ENCODE measurements around the gene RSPO3. TPM values are rescaled to one million over a fixed set of nuclear protein-coding genes. Genes with fewer than 3 reads are reported as not detected.

RSPO3 gene
- total RNA-seq, 1 donor from 2014 or later: 3.4 TPM

DNA sequence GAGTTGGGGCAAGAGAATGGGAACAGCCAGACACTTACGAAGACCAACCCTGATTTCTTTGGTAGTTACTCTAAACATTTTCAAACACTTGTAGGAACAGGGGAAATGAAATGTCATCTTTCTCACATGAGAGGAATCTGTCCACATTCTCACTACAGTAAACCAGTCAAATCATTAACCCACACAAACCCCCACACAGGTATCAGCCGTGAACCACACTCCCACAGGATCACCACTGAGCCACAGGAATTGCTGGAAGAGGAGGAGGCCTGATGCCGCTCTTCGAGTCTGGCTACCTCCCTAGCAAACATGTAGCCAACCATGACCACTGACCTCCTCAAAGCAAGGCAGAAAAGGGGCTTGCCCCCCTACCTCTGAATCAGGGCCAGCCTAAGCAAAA is 6.9 kb upstream of the RSPO3 start:
- DNase-seq (ENCODE audit: low spot score): no peak

DNA sequence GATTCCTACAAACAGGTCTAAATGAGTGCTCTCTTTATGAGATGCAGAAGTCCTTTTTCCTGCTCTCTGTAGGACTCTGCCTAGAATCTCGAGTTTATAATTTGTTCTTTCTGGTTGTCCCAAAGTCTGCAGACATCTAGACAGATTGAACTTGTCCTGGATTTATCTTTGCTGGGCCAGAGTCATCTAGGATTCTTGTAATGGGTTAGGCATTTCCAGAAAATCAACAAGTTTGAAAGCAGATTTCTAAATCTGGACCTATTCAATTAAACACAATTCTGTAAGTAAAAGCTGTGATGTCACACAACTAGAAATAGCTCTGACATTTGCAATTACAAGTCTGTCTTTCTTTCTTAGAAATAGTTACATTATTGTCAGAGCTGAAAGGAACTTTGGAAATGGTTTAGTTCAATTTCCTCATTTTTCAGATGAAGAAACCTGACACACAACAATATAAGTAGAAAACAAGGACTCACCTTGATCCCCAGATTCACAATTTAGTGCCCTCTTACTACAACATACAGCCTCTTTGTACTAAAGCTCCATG is 4.2 kb upstream of the RSPO3 start:
- no peak for DNase-seq (ENCODE audit: low spot score)

- no peak for DNase-seq (ENCODE audit: low spot score)
Measured at GRCh38 chr6:127115084-127115655, 3.3 kb upstream of the RSPO3 start.

DNA sequence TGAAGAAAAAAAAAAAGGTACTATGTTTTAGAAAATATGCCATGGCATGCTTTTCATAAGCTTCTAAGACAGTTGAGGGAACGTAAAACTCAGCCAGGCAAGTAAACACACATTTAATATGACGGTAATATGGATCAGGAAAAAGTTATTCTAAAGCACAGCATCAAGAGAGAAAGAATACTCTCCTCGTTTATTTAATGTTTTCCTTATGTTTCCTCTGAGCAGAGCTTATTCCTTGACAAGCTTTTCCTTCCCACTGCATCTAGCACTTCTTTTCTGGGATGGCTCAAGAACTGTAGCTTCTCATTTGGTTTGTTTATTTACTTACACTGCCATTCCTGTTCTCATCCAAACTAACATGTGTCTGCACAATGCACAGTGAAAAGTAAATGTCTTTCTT is 2.7 kb upstream of the RSPO3 start:
- DNase-seq (ENCODE audit: low spot score): no peak

GRCh38 chr6:127117979-127118297 is 533 bp upstream of the RSPO3 start:
- DNase-seq (ENCODE audit: low spot score): no peak

DNA sequence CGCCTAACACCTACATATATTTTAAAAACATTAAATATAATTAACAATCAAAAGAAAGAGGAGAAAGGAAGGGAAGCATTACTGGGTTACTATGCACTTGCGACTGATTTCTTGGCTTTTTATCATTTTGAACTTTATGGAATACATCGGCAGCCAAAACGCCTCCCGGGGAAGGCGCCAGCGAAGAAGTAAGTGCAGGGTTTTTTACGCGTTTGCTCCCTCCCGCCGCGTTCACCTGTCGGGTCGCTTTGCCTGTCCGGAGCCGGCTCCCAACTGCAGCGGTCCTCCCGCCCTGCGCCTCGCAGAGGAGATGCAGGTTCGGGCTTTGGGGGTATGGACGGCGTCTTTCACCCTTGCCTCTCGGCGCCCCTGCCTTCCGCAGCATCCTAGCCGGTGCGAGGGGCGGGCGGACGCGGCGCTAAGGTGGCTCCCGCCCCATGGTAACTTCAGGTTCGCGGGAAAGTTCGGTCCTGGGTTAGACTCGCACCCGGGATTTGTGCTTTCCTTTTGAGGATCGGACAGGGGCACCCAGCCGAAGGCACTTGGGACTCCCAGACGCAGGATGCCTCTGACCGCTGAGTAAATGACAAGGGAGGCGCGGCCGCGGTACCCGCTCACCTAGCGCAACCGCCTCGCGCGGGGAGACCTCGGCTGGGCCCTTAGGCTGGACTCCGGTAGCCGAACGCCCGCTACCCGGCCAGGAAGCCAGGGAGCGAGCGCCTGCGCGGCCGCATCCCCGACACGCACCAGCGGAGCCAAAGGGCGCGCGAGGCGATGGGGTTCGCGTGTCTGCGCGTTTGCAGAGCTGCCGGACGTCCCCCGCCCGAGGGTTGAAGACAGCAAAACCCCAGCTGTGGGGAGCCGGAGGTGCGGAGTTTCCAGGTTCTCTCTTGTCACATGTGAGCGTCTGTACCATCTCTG is 891 bp downstream of the RSPO3 start:
- DNase-seq (ENCODE audit: low spot score): no peak

DNA sequence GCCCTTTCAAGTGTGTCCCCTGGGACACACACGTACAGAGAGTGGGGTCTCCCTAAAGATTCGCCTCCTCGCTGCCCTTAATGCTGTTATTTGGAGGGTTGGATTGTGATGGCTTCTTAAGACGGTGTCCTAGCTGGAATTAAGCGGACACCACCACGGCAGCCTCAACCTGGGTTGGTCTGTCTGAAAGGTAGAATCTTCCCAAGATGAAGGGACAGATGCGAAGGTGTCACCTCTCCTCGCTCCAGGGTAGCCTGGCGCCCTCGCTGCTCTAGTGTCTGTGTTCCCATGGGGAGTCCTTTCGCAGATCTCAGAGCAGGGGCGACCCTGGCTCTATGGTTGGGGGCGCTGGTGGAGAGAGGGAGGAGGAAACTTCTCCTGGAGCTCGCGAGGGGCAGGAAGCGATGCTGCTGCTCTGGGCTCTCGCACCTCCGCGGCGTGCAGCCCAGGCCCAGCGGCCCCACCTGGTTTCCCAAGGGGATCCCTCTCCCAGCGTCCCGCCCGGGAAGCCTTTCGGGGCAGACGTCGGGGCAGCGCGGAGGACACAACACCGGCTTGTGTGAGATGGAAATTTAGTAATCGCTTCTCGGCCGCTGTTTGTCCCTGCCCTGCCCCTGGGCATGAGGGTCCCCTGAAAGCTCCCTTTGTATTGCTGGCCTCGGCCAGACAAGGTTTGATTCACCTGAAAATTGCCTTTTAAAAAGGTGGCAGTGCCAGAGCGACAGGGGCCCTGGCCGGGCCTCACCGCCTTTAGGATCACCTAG is 1.7 kb downstream of the RSPO3 start:
- DNase-seq (ENCODE audit: low spot score): no peak

GRCh38 chr6:127120787-127121636 is 2.5 kb downstream of the RSPO3 start:
- peak; percentile 47 for DNase-seq (ENCODE audit: low spot score)

DNA sequence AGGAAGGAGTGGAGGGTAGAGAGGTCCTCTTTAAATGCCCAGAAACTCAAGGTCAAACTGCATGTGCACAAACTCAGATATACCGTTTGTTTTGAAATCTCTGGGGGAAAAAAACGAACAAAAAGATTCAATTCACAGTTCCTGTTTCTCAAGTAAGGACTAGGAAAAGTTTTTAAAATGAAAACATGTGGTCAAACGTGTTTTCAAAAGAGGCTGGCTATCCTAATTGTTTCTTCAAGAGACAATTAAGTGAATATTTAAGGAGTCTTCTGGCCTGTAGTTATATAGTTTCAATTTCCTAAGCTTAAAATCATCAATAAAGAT is 3.1 kb downstream of the RSPO3 start:
- DNase-seq (ENCODE audit: low spot score): no peak

DNA sequence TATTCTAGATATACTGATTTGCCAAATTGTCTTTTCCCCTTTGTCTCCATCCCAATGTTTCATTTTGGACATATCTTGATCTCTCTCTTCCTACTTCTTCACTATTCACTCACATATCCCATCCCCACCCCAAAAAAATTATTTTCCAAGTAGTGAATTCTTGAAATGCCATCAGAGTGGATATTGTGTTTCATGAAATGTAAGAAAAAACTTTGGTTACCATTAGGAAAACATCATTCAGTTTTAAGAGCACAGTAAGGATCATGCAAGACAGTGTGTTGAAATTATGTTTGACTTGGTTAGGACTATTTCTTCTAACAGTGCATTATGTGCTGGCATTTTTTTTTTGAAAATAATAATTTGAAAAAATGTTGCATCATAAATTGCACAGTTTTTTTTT is 5.7 kb downstream of the RSPO3 start:
- DNase-seq (ENCODE audit: low spot score): no peak

DNA sequence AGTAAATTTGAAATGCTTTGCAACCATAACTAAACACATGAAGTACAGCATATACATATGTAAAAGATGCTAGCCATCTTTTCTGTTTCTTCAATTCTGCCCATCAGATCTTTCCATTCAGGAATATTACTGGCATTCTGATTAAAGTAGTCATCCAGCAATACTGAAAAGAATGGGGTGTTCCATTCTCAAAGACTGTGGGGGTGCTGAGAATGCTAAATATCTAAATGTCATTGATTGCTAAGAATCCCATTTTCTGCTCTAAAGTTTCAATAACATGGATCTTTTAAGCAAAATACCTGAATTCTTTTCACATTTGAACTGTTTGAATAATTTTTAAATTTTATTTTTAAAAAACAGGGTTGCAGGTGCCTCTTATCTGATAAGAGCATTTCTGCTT is 6.2 kb downstream of the RSPO3 start:
- no peak for DNase-seq (ENCODE audit: low spot score)

- no peak for DNase-seq (ENCODE audit: low spot score)
Measured at GRCh38 chr6:127128066-127128465, 9.6 kb downstream of the RSPO3 start.

GRCh38 chr6:127129251-127129650 is 10.8 kb downstream of the RSPO3 start:
- no peak for DNase-seq (ENCODE audit: low spot score)

GRCh38 chr6:127131275-127131674 is 12.8 kb downstream of the RSPO3 start:
- no peak for DNase-seq (ENCODE audit: low spot score)

DNA sequence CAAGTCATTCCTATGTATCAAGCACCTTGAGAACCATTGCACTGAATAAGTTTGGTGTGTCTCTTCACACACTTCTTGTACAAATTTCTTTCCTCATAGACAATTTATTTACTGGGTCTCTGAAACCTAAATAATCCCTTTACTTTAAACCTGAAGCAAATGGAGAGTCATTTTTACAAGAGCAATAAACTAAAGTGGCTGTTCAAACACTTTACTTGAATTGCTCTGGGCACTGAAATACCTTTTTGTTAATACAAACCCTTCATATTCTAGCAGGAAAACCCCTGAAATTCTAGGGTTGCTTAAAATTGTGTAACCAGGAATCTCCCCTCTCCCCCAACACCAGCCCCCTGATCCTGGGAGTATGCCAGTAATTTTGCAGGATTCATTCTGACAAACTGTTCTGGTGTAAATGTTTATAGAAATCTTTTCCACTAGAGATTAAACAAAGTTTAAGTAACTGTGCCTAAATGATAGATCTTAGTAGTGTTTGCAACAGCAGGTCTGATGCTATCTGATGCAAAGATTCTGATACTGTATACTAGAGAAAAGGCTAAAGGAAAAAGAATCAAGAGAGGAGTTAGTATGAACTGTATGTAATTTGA is 13.4 kb downstream of the RSPO3 start:
- no peak for DNase-seq (ENCODE audit: low spot score)

GRCh38 chr6:127134136-127134535 is 15.7 kb downstream of the RSPO3 start:
- no peak for DNase-seq (ENCODE audit: low spot score)

DNA sequence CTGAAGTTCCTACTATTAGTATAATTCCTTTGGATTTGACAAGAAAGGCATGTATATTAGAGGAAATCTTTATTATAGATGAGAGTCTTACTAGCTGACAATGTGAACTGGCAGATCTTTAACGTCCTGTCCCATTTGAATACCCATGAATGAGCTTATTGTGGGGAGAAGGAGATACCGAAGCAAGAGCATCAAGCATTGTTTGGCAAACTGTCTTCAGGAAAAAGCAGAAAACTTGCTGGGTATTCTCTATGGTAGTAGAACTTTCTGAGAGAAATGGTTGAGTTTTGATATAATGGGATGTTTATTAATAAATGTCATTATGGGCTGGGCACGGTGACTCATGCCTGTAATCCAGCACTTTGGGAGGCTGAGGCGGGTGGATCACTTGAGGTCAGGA is 18.3 kb downstream of the RSPO3 start:
- no peak for DNase-seq (ENCODE audit: low spot score)

- no peak for DNase-seq (ENCODE audit: low spot score)
Measured at GRCh38 chr6:127146932-127147331, 28.5 kb downstream of the RSPO3 start.

DNA sequence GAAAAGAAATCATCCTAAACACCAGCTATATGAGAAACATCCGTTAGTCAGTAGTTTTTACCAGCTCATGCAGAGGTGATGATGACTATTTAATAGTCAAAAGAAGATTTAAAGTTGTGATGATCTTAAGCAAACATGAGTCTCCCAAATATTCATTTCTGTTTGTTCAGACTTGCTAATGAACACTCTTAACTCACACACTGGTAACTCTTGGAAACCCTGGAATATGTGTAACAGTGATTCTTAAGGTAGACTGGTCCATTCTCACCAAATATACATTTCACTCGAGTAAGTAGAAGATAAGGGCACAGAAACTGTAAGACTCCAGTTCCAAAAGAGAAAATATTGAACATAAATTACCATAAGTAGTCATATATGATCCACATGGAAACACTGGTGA is 29.1 kb downstream of the RSPO3 start:
- no peak for DNase-seq (ENCODE audit: low spot score)

GRCh38 chr6:127148511-127148910 is 30.0 kb downstream of the RSPO3 start:
- DNase-seq (ENCODE audit: low spot score): no peak

GRCh38 chr6:127154509-127154908 is 36.0 kb downstream of the RSPO3 start:
- DNase-seq (ENCODE audit: low spot score): no peak
